ENCODE data around the gene DSC2. TPM values are rescaled to one million over a fixed set of nuclear protein-coding genes. Genes with fewer than 3 reads are reported as not detected.

The DSC2 gene
- total RNA-seq, 1 experiment from 2014 or later, result 5.4 TPM

DNA sequence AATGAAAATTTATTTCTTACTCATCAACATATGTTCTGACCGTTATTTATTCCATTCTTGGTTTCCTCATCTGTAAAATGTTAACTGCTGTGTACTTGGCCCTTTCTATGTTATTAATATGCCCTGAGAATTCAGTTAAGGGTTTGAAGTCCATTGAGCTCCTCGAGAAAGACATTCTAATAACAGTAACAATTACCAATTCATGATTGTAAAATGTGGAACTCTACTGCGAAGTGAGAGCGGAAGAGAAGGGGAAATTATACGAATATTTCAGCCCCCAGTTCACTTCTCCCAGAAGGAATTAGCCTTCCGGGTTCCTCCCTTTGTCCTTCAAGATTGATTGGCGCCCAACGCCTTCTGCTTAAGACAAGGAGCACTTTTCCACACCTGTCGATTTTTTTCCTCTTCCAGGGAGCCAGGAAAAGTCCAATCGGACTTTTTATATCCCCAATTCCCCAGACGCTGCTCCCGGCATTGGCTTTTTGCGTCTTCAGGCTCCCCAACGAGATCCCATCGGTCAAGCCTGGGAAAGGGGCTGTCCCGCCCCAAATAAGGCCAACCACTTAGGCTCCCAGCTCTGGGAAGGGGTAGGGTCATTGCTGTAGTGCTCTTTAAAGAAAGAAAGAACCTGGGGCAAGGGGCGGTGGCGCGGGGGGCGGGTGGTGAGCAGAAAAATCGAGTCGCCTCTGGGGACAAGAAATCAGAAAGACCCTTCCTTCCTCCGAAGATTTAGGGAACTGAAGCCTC, 1.6 kb downstream of the DSC2 start:
- DNase-seq (ENCODE audit: low read depth), result peak; percentile 14
- in situ Hi-C loops (cut with HindIII; ENCODE audit: low pct_unique_long_range_greater_than_20kb, low sequenced_read_pairs), result no loop called here

- peak; percentile 32 for DNase-seq (ENCODE audit: low read depth)
- in situ Hi-C loops (cut with HindIII; ENCODE audit: low pct_unique_long_range_greater_than_20kb, low sequenced_read_pairs), result no loop called here
These were observed 2.6 kb downstream of the DSC2 start for GRCh38 chr18:31099450-31100230.

DNA sequence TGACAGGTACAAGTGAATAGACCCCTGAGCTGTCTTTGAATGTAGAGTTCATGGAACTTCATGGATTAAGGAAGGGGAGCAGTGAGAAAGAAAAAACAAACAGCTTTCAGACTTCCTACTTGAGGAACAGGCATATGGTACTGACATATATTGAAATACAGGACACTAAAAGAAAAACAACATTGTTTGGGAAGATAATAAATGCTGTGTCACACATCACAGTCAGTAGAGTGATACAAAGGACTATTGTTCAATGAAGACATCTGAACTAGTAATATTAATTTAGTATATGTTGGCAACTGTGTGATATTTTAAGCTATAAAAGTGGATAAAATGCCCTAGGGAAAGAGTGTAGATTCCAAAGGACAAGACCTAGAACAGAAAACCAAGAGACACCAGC, 3.3 kb downstream of the DSC2 start:
- in situ Hi-C loops (cut with HindIII; ENCODE audit: low pct_unique_long_range_greater_than_20kb, low sequenced_read_pairs), result no loop called here
- peak; percentile 14 for DNase-seq (ENCODE audit: low read depth)

- DNase-seq (ENCODE audit: low read depth), result no peak
- in situ Hi-C loops (cut with HindIII; ENCODE audit: low pct_unique_long_range_greater_than_20kb, low sequenced_read_pairs), result no loop called here
These were observed 4.6 kb downstream of the DSC2 start for GRCh38 chr18:31097666-31098065.

DNA sequence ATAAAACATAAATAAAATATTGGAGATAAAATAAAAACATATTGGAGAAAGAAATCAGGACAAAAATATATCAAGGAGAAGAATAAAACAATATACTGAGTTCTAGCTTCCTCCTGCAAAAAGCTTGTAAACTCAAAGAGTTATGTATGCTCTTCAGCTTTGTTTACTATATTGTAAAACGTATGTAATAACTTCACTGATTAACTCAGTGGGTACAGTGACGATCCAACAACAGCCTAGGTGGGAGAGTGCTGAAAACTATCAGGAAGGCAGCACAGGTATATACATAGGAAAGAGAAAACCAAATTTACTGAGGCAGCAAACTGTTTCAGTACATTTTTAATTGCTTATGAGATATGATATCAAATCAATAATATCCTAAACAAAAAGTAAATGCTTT, 8.3 kb downstream of the DSC2 start:
- in situ Hi-C loops (cut with HindIII; ENCODE audit: low pct_unique_long_range_greater_than_20kb, low sequenced_read_pairs), result no loop called here
- DNase-seq (ENCODE audit: low read depth), result no peak

DNA sequence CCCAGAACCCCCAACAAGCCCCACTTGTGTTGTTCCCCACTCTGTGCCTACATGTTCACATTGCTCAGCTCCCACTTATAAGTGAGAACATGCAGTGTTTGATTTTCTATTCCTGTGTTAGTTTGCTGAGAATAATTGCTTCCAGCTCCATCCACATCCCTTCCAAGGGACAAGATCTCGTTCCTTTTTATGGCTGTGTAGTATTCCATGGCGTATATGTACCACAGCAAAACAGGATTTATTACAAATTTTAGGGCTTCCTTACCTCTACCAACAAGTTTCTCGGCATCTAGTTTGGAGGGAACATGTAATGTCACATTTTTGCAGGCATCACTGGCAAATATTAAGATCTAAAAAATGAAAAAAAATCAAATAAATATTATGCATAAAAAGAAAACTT, 8.9 kb downstream of the DSC2 start:
- in situ Hi-C loops (cut with HindIII; ENCODE audit: low pct_unique_long_range_greater_than_20kb, low sequenced_read_pairs), result no loop called here
- no peak for DNase-seq (ENCODE audit: low read depth)

DNA sequence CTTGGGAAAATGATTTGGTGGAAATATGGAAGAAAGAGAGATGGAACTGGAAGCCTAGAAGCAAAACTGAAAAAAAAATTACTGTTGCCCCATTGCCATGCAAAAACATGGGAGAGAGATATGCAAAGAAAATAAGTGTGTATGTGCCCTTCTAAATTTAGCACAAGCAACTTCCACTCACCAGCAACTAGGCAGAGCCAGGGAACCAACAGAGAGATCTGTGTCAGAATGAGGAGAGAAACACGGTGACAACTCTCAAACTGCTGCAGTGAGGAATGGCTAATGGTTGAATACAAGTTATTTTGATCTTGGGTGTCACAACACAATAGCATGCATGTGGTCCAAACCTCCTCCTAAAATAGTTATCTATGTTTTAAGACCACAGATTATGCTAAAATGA, 10.9 kb downstream of the DSC2 start:
- in situ Hi-C loops (cut with HindIII; ENCODE audit: low pct_unique_long_range_greater_than_20kb, low sequenced_read_pairs), result no loop called here
- DNase-seq (ENCODE audit: low read depth), result no peak

GRCh38 chr18:31088532-31088931, 13.7 kb downstream of the DSC2 start:
- in situ Hi-C loops (cut with HindIII; ENCODE audit: low pct_unique_long_range_greater_than_20kb, low sequenced_read_pairs), result no loop called here
- DNase-seq (ENCODE audit: low read depth), result no peak

DNA sequence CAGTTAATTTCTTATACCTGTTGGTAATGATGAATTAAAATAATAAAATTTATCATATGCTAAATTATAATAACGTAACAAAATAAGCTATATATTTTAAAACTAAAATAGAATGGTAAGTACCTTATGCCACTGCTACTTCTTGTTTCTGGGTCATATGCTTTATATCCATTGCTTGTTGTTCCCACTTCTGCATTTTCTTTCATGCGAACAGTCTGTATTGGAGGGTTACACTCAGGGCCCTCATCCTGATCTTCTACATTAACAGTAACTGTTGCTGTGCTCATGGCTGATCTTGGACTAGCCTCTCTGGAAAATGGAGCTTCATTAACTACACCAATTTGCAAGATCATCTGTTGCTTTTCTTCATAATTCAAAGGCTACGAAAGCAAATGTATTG, 22.2 kb downstream of the DSC2 start:
- in situ Hi-C loops (cut with HindIII; ENCODE audit: low pct_unique_long_range_greater_than_20kb, low sequenced_read_pairs), result no loop called here
- DNase-seq (ENCODE audit: low read depth), result no peak

DNA sequence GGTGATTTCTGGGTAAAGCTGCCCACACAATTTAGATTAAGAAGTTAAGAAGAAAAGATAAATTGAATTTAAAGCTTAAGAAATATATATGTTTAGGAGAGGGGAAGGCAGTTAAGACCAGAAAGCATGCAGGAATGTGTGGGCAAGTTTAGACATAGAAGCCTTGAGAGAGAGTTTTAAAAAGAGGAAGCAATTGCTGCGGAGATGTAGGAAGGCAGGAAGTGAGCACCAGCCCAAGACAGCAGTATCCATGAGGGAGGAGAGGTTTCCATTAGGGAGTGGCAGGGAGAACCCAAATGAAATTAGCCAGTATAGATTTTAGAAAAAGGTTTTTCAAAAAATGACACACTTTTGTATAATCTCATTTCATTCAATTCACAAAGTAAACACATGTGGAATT, 24.3 kb downstream of the DSC2 start:
- no peak for DNase-seq (ENCODE audit: low read depth)
- in situ Hi-C loops (cut with HindIII; ENCODE audit: low pct_unique_long_range_greater_than_20kb, low sequenced_read_pairs), result no loop called here

- DNase-seq (ENCODE audit: low read depth), result no peak
- in situ Hi-C loops (cut with HindIII; ENCODE audit: low pct_unique_long_range_greater_than_20kb, low sequenced_read_pairs), result no loop called here
These were observed 30.0 kb downstream of the DSC2 start for GRCh38 chr18:31072175-31072574.

GRCh38 chr18:31070206-31070605, 32.0 kb downstream of the DSC2 start:
- in situ Hi-C loops (cut with HindIII; ENCODE audit: low pct_unique_long_range_greater_than_20kb, low sequenced_read_pairs), result no loop called here

DNA sequence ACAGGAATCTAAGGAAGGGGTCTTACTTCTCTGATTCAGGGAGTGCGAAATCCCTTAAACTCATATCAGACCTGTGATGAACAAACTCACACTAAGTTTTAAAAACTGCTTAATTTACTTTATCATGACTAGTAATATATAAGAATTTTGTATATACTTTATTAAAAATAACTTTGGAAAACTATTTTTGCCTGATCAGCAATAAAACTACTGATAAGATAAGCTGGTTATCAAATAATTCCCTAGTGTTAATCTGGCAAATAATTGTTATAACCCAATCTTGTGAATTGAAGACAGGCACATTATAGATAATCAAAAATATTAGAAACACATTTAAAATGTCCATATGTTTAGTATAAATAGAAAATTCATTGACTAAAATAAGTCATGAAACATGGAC, 36.0 kb downstream of the DSC2 start:
- in situ Hi-C loops (cut with HindIII; ENCODE audit: low pct_unique_long_range_greater_than_20kb, low sequenced_read_pairs), result no loop called here
- no peak for DNase-seq (ENCODE audit: low read depth)

More at GRCh38 chr18:31070206-31070605, 32.0 kb downstream of the DSC2 start:
- DNase-seq (ENCODE audit: low read depth), result no peak

- no peak for DNase-seq (ENCODE audit: low read depth)
- in situ Hi-C loops (cut with HindIII; ENCODE audit: low pct_unique_long_range_greater_than_20kb, low sequenced_read_pairs), result no loop called here
These were observed 37.0 kb downstream of the DSC2 start for GRCh38 chr18:31065036-31065773.

GRCh38 chr18:31064130-31064529, 38.1 kb downstream of the DSC2 start:
- in situ Hi-C loops (cut with HindIII; ENCODE audit: low pct_unique_long_range_greater_than_20kb, low sequenced_read_pairs), result no loop called here
- no peak for DNase-seq (ENCODE audit: low read depth)

GRCh38 chr18:31061945-31062344, 40.3 kb downstream of the DSC2 start:
- in situ Hi-C loops (cut with HindIII; ENCODE audit: low pct_unique_long_range_greater_than_20kb, low sequenced_read_pairs), result no loop called here
- no peak for DNase-seq (ENCODE audit: low read depth)

DNA sequence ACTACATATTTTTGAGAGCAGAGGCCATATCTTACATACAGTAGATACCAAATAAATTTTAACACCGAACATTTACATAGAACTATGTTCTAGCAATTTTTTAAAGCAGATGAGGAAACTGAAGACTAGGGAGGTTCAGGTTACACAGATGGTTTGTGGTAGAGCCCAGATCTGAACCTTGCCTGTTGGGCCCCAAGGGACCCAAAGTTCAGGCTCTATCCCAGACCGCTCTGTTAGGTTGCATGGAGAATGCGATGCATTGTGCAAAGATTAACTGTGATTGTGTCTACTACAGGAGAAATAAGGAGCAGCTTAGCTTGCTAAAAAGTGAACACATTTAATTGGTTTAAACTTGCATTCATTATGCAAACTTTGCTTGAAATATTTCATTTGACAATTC, 43.3 kb downstream of the DSC2 start:
- in situ Hi-C loops (cut with HindIII; ENCODE audit: low pct_unique_long_range_greater_than_20kb, low sequenced_read_pairs), result no loop called here
- no peak for DNase-seq (ENCODE audit: low read depth)

DNA sequence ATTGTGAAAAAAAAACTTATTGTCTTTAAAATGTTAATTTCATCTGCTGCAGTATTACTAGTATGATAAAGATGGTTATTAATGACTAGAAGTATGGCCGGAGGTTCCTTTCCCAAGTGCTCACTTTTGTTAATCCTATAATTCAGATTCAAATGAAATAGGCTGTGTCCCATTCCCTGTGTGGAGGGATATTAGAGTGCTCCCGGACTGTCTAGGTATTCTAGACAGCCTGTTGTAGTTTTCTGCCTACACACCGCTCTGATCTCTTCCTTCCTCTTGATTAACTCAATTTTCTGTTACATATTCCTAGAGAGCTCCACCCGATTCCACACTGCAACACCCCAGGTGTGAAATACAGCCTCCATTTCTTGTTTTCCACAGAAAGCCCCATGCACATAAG, 44.3 kb downstream of the DSC2 start:
- in situ Hi-C loops (cut with HindIII; ENCODE audit: low pct_unique_long_range_greater_than_20kb, low sequenced_read_pairs), result no loop called here

DNA sequence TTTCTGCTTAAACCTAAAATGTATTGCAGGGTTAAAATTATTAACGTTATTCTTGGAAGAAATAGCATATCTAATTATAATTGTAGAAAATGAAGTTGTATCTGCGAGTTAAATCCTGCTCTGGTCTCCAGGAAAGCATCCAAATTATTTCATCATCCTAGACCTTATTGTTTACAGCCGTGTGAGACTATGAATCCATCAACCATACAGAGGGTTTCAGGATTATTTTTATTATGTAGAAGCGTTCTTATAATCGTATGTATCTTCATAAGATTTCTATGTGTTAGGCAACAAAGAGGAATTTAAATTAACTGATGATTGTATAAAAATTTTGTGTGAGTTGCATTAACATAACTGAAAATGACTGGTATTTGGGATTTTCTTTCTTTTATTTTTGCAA, 45.2 kb downstream of the DSC2 start:
- in situ Hi-C loops (cut with HindIII; ENCODE audit: low pct_unique_long_range_greater_than_20kb, low sequenced_read_pairs), result no loop called here
- DNase-seq (ENCODE audit: low read depth), result no peak

More for the DNA sequence above, 44.3 kb downstream of the DSC2 start:
- DNase-seq (ENCODE audit: low read depth), result no peak

All from Caki2 (cell line).